ENCODE results near the gene TPD52L2.
"Not testable (repeated sequence)": the region's sequence is repeated elsewhere in the genome, so short reads cannot be mapped to it uniquely, and the experiment has no call there.

Gene TPD52L2

DNA sequence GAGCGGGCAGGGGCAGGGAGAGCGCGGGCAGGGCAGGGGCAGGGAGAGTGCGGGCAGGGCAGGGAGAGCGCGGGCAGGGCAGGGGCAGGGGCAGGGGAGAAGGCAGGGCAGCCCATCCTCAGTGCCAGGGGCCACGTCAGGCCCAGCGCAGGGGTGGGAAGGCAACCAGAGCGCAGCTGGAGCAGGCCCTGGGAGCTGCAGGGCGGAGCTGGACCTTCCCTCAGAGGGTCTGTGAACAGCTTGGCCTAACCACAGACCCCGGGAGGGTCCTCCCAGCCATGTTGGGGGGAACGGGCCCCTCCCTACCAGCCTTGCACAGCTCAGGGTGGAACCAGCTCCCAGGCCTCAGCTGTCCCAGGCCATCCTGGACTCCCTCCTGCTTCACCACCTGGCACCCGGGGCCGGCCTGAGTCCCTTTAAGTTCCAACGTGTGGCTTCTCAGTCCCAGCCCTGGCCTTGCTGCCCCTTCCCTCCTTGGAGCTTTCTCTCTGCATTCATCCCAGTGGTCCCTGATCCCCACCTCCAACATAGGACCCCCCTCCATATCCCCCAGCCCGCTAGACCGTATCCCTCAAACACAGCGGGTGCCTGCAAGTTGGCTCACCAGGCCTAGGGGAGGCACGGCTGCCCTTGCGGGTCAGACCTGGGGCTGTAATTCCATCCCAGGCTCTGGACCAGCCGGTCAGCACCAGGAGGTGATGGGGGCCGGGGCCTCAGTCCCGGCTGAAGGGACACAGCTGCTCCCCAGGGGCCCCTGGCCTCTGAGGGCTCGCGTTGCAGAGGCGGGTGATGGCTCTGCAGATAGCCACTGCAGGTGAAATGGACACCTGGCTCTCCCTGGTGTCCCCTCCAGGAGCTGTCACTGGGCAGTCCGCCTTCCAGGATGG lies 28.4 kb upstream of the TPD52L2 start:
- no peak for DNase-seq

DNA sequence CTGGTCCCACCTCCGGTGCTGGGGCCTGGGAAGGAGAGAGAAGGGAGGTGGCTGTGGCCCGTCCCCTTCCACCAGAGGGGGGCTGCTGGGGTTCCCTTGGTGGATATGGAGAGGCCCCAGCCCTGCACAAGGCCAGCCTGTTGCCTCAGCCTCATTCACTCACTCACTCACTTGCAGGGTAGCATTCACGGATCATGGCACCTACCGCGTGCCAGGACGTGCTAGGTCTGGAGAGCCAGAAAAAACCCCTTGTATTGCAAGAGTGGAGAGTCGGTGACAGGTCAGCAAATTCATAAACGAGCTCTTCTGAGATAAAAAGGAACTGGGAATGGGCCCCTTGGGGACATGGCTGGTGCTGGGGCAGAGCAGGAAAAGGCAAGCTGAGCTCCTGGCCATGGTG lies 27.6 kb upstream of the TPD52L2 start:
- DNase-seq, result no peak

DNA sequence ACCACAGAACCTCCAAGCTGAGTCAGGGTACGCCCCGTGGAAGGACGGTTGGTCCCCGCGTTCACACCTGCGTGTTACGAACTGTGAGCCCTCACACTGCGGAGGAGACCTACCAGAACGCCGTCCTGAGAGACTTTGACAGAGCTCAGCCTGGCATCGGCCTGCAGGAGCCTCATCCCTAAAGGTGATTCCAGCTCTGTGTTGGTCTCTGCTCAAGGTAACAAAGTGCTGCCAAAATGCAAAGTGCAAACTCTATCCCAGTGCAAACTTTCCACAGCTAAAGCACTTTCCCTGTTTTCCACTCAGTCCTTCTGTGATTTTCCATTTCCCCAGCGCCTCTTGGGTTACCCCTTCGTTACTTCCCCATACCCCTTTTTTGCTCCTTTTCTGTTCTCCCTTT lies 25.4 kb upstream of the TPD52L2 start:
- no peak for DNase-seq

DNA sequence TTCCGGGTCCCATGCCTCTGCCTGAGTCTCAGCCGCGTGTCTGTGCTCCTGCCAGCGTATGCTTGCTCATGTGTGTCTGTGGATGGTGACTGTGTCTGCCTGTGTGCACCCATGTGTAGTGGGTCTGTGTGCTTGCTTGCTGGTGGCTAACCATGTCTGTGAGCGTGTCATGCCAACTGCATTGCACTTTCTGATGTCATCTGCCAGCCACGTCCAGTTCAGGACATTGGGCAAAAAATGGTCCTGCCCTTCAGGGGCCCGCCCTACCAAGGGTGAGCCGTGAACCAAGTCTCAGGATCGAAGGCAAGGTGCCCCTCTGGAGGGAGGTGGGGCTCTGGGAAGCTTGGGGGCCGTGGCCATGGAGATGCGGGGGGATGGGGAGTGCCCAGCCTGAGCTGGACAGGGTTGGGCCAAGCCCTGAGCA lies 24.7 kb upstream of the TPD52L2 start:
- DNase-seq, result no peak

DNA sequence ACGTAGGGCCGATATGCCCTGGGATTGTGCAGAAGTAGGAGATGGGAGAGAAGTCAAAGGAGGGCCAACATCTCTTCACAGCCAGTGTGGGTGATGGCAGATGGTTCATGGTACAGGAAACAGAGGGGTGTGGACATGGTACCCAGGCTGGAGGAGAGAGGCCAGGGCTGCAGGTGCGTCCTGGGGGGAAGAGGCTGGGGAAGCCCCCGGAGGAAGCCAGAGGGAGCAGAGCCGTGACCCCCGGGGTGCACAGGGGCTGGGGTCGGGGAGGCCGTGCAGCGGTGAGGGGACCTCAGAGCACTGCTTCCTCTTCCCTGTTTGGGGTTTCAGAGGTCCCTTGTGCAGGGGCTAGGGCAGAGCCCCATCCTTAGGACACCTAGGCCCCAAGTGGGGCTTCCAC lies 22.8 kb upstream of the TPD52L2 start:
- no peak for DNase-seq

DNA sequence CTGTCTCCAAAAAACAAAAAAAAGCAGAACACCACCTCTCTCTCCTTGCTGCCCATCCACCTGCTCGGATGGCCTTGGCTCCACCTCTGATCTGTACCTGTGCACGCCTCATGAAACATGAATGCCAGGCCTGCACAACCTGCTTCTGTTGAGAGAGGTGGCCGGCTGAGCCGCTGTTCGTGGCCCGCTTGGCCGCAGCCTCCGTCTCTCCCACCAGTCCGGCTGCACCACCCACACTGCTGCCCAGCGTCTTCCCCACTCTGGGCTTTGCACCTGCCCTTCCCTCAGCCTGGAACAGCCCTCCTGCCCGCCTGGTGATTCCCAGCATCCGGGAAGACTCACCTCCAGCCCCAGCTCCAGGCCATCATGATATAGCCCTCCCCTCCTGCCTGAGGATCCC lies 21.8 kb upstream of the TPD52L2 start:
- no peak for DNase-seq

DNA sequence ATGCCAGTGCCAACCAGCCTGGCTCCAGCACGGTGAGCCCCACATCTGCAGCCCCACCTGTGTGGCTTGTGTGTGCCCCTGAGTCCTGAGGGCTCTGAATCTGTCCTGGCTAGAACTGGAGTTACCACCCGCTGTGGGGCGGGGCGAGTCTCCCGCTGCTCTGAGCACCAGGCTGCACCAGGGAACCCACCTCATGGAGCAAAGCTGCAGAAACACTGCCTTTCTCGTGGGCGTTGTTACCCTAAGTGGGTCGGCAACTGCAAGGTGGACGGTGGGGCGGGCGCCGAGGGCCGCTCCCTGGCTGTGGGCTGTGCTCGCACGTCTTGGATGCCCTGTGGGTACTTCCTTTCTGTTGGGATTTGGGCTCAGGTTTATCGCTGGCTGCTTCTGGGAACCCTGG lies 21.3 kb upstream of the TPD52L2 start:
- DNase-seq, result no peak

DNA sequence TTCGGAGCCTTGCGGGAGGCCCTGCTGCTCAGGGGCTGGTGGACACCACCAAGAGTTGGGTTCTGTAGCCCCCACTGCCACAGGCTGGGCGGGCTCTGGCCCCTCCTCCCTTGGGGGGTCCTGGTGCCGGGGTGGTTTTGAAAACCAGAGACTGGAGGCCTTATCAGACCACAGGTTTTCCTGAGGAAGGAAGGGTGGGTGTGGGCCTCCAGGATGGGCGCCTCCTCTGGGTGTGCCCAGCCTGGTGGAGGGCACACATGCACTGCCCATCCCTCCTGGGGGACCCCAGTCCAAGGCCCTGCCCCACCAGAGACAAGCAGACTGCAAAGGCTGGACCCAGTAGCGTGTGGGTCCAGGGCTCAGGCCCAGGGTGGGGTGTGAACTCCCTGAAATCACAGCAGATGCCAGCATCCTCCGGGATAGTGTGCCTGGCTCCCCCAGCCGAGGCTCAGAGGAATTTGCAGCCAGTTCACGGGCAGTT lies 20.5 kb upstream of the TPD52L2 start:
- no peak for DNase-seq

DNA sequence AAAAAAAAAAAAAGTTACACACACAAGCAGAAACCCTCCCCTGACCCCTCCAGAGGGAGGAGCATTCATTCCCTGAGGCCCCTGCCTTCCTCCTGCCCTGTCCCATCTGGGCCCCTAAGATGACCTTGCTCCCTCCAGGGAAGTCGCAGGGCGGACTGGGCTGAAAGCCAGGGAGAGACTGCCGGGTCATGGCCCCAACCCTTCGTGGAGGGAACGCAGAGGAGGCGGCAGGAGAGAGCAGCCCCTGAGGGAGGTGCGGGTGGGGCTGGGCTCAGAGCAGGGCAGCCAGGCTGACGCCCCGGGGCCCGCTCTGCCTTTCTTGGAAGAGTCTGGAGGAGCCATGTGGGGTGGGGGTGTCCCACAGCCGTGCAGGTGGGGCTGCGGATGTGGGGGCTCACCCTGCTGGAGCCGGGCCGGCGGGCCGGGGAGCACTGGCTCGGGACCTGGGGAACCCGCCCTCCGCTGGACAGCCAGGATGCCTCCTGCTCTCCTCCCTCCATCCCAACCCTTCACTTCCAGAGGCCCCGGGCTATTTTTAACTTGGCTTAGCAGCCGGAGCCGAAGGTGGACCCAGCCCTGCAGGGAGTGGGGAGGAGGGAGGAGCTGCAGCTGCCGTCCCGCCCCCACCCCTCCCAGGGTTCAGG lies 18.8 kb upstream of the TPD52L2 start:
- no peak for DNase-seq

DNA sequence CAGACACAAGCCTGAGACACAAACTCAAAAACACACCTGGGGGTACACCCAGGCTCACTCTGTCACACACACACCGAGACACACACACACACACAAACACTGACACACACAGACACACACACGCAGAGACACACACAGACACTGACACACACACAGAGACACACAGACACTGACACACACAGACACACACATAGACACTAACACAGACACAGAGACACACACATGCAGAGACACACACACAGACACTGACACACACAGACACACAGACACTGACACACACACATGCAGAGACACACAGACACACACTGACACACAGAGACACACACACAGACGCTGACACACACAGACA lies 18.2 kb upstream of the TPD52L2 start:
- DNase-seq, result no peak

DNA sequence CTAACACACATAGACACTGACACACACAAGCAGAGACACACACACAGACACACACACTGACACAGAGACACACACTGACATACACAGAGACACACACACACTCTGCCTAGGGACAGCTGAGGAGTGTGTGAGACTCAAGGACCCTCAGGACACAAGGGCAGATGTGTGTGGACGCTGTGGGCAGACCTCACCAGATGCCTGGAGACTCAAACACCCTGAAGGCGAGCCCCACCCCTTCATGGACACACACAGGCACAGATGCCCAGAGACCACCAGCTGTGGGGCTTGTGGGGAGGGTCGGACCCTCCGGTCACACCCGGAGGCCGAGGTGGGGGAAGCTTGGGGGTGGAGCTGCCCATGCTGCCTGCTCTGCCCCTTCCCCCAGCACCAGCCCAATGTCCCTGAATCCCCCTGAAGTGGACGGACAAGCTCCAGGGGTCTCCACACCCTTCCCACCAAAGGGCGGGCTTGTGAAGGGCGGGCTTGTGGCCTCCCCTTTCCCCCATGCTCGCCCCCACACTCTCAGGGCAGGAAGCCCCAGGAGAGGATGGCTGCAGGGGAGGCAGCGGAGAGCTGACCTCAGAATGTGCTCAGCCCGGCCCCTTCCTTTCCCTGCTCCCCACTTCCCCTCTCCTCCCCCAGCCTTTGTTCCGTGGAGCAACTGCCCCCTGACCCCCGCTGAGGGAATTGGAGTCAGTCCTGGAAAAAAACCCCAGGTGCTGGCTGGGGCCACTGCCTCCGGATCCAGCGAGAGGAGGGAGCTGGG lies 17.6 kb upstream of the TPD52L2 start:
- no peak for DNase-seq

DNA sequence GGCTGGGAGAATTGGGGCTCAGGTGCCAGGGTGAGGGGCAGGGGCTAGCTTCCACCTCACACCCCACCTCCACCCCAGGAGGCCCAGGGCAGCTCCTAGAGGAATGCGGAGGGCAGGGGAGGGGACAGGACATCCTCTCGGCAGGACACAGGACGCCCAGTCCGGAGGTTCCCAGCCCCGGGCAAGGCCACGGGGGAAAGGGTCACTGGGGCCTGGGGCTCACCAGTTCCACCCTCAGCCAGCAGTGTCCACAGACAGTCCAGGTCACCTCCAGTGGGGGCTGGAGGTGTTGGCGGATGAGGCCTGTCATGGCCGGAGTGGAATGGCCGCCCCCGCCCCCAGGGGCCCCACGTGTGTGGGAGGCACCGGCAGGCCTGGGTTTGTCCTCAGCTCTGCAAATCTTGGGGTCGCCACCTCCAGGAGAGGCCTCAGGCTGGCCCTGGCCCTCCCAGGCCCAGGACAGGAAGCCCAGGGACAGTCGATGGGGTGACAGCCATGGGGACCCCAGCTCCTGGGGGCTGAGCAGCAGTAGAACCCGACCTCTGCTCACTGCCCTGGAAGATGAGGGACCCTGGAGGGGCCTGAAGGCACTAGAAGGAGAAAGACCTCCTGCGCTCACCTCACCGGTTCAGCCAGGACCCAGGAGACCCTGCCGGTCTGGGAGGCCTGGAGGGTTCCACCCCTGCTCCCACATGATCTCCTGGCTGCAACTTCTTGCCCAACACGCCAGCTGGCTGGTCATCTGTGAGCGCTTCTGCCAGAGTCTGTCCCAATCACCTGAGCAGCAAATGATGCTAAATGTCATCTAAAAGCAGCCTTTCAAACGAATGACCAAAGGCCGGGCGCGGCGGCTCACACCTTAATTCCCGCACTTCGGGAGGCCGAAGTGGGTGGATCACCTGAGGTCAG lies 16.8 kb upstream of the TPD52L2 start:
- DNase-seq, result no peak

DNA sequence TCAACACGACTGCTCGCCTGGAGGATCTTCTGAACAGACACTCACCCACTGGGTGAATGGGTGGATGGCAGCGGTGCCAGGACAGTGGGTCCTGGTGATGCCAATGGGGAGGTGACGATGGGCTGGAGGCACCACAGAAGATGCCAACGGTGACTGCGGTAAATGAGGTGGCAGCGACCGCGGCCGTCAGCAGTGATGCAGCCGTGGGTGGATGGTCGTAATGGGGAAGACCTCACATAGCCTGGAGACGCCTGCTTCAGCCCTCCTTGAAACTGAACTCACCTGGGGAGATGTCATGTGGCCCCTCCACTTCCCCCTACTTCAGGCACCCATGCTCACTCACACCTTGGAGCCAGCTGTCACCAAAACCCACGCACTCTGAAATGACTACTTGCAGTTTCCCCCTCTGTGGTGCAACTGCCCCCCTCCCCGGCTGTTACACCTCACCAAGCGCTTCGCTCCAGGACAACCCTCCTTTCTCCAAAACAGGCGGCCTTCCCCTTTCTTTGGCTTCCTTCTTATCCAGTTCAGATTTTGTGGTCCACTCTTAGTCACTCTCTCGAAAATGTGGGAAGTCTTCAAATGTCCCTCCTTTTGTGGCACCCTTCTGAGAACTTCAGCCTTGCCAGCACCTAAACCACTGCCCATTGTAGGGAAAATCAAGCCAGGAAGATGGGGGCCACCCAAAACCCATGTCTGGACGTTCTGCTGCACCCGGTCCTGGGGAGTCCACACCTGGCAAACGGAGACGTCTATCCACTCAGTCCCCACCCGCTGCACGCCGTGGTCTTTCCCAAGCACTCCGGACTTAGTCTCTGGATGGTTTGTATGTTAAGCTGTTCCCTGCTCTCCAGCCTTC lies 14.2 kb upstream of the TPD52L2 start:
- peak; percentile 11 to 40 for DNase-seq

DNA sequence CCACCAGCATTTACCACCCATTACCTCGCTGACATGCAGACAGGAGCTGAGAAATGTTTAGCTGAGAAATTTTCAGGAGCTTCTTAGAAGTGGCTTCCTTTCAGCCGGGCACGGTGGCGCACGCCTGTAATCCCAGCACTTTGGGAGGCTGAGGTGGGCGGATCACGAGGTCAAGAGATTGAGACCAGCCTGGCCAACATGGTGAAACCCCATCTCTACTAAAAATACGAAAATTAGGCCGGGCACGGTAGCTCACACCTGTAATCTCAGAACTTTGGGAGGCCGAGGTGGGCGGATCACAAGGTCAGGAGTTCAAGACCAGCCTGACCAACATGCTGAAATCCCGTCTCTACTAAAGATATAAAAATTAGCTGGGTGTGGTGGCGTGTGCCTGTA lies 13.5 kb upstream of the TPD52L2 start:
- DNase-seq, result not testable (repeated sequence)

DNA sequence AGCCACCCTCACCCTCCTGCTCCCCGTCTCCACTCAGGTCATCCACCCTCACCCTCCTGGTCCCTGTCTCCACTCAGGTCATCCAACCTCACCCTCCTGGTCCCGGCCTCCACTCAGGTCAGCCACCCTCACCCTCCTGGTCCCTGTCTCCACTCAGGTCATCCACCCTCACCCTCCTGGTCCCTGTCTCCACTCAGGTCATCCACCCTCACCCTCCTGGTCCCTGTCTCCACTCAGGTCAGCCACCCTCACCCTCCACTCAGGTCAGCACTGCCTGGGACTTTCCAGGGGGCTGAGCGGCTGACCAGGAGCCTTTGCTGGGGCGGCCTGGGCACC lies 11.4 kb upstream of the TPD52L2 start:
- not testable (repeated sequence) for DNase-seq

DNA sequence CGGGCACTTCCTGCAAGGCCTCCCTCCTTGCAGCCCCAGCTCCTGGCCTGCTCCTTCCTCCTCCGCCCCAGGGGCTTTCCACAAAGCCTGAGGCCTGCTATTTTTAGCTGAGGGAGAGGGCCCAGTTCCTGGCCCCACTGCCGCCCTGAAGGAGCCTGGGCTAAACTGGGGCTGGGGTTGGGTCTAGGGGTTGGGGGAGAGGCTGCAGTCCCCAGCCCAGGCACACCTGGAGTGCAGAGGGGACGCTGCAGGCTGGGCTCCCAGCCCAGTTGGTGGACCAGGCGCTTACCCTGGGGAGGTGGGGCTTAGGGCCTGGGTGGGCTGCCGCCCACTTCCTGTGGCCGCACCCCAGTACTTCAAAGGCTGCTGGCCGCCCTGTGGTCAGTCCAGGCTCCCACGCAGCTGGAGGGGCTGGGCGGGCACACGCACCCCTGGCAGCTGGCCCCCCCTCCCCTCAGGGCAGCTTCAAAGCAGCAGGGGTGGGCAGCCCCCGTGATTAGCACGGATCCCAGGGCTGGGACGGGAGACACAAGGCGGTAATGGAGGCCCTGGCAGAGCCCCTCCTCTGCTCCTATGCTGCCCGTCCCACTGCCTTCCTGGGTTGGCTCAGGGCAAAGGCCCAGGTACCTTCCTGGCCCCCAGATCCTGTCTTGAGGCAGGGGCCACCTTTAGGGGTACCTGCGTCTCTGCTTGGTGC lies 10.9 kb upstream of the TPD52L2 start:
- no peak for DNase-seq

DNA sequence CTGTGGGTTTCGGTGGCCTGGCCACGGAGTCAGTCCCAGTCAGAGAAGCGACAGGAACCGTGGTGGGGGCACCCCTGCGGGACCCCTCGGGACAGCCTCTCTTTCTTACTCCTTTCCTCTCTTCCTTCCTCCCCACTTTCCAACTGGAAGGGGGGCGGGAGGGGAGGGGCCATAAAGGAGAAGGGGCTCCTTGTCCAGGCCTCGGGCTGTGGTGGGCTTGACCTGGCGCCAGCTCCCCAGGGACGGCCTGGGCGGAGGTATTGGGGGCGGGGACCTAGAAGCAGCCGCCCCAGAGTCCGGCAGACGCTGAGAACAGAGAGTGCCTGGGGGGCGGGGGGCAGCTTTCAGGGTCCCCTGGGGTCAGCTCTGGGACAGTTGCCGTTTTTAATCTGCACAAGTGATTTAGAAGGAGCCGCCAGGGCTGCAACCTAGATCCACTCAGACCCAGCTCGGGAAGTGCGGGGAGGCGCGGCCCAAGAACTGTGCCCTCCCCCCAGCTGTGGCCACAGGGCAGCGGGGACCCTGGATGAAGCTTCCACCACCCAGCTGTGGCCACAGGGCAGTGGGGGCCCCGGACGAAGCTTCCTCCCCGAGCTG lies 10.2 kb upstream of the TPD52L2 start:
- no peak for DNase-seq

DNA sequence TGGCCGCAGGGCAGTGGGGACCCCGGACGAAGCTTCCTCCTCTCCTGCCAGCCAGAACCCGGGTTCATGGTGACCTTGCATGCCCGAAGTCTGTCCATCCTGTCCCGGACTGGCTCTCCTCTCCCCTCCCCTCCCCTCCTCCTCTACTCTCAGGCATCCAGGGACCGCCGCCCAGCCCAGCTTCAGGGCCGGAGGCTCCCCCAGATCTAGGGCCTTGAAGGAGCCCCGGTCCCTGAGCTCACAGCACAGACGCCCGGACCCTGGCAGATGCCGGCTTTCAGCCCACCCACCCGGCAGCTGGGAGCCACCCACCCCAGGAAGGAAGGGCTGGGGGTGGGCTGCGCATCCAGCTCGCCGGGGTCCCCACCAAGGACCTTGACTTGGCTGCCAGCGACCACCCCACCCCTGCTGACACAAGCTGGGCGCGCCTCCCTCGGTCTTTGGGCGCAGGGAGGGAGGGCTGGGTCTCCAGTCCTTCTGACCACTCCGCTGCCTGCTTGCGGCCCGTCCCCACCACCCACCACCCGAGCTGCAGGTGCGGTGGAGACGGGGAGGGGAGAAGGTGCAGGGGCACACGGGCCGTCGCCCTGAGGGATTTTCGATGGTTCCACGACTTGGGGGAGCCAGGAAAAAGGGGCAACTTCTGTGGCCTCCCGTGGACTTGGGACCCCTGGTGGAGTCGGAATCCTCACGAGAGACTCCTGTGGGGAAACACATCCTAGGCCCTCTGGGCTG lies 9.5 kb upstream of the TPD52L2 start:
- no peak for DNase-seq

DNA sequence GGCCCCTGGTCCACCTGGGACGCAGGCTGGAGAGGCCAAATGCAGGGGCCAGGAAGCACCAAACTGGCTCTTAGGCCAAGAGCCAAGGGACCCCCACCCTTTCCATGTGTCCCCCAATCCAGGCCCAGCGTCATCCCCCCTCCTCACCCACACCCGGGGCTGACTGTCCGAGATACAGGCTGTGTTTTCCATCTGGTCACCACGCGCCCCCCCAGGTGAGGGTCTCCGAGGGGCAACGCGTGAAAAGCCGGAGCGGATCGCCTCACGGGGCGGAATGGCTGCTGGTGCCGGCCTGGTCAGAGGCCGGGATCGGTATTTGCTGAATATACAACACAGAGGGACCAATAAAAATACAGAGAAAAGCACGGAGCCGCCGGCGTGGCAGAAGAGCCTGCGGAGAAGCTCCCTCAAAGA lies 9.0 kb upstream of the TPD52L2 start:
- DNase-seq, result no peak
